K562 (cell line): ENCODE results near the gene DPP8. TPM values are rescaled to one million over a fixed set of nuclear protein-coding genes. Genes with fewer than 3 reads are reported as not detected.

Source experiments
- BRD9 ChIP-seq: fragments of 450-650 bp; IDR thresholded peaks from 2 replicates; pipeline ENCODE4 v1.6.1; 2018; ENCODE audit warnings: low read depth; ENCODE audit not compliant: partially characterized antibody
- C11orf30 ChIP-seq: fragments of 450-650 bp; IDR thresholded peaks from 2 replicates; pipeline ENCODE4 v1.6.1; 2016; ENCODE audit warnings: low read depth, mild to moderate bottlenecking
- CHD2 ChIP-seq: IDR thresholded peaks from 2 replicates; pipeline ENCODE4 v1.6.1; 2011; ENCODE audit warnings: low read depth, low read length
- CTCFL ChIP-seq: IDR thresholded peaks from 2 replicates; pipeline ENCODE4 v1.6.1; 2011; ENCODE audit warnings: borderline replicate concordance, low read depth, mild to moderate bottlenecking, moderate library complexity, low read length; ENCODE audit not compliant: insufficient read depth, poor library complexity, severe bottlenecking
- GATAD2B ChIP-seq: fragments of 450-650 bp; IDR thresholded peaks from 2 replicates; pipeline ENCODE4 v1.6.1; 2017; ENCODE audit warnings: mild to moderate bottlenecking, borderline replicate concordance
- HMG20A ChIP-seq: fragments of 450-650 bp; formaldehyde crosslinking; conservative IDR thresholded peaks from 2 replicates; pipeline ENCODE4 v1.4.0; 2020; ENCODE audit warnings: mild to moderate bottlenecking, mixed read lengths
- HNRNPLL ChIP-seq: fragments of 200-400 bp; formaldehyde crosslinking; IDR thresholded peaks from 2 replicates; pipeline ENCODE4 v1.6.1; 2017; ENCODE audit warnings: low read length, low read depth, mild to moderate bottlenecking; ENCODE audit not compliant: poor library complexity, severe bottlenecking
- KDM1A ChIP-seq, 2 experiments: fragments of 450-650 bp; IDR thresholded peaks; 2 replicates each; pipeline ENCODE4 v1.6.1; 2016; ENCODE audit warnings: mild to moderate bottlenecking in 2 of 2
- MXI1 ChIP-seq: IDR thresholded peaks from 2 replicates; pipeline ENCODE4 v1.6.1; 2011; ENCODE audit warnings: low read depth, mild to moderate bottlenecking, improper control_type of control experiment, low read length
- MYBL2 ChIP-seq, 2 experiments: fragments of 450-650 bp in 1 of 2; sonication (generic) in 1 of 2; formaldehyde crosslinking in 1 of 2; IDR thresholded peaks; 2 replicates each; pipeline versions ENCODE4 v1.6.1 to v1.8.1; 2017 to 2022; ENCODE audit warnings: borderline replicate concordance in 1 of 2, inconsistent platforms in 1 of 2, low read depth in 1 of 2, mild to moderate bottlenecking in 1 of 2, missing genetic modification reagents in 1 of 2, moderate library complexity in 1 of 2
- POLR2AphosphoS2 ChIP-seq: IDR thresholded peaks from 2 replicates; pipeline ENCODE4 v1.6.1; 2012; ENCODE audit warnings: low read length, improper control_type of control experiment
- SNRNP70 ChIP-seq: fragments of 200-400 bp; formaldehyde crosslinking; optimal IDR thresholded peaks from 2 replicates; pipeline ENCODE3; 2017; ENCODE audit warnings: low read depth, low read length
- ZBTB26 ChIP-seq: fragments of 450-650 bp; formaldehyde crosslinking; IDR thresholded peaks from 2 replicates; pipeline ENCODE4 v1.4.0; 2022; ENCODE audit warnings: missing genetic modification characterization
- ZKSCAN3 ChIP-seq: fragments of 250-450 bp; sonication (Bioruptor Pico); IDR thresholded peaks from 2 replicates; pipeline ENCODE4 v1.4.0; 2020
- ZZZ3 ChIP-seq: fragments of 450-650 bp; IDR thresholded peaks from 2 replicates; pipeline ENCODE4 v1.6.1; 2016; ENCODE audit warnings: antibody characterized with exemption, mild to moderate bottlenecking, moderate library complexity
- polyA plus RNA-seq, 8 experiments: library from polyadenylated mRNA; depleted of rRNA in 4 of 8; stranded (reverse) in 5 of 8; unstranded in 3 of 8; fragments of >200 nt; fragmentation: Nextera tagmentation in 2 of 8; fragmentation: Illumina TruSeq in 1 of 8; extraction: Ambion mirVana in 2 of 8; extraction: Trizol in 1 of 8; gene quantifications; 2 replicates each; pipeline versions ENCODE4 v1.2.1 to v1.2.3, GENCODE V29; 2011 to 2014; ENCODE audit warnings: inconsistent platforms in 1 of 8, missing spikeins in 1 of 8
- total RNA-seq, 7 experiments: library from RNA; depleted of rRNA in 6 of 7; stranded (reverse); fragments of >200 nt in 6 of 7; fragmentation: Illumina TruSeq in 2 of 7; extraction: Trizol in 2 of 7; gene quantifications; 2 replicates each; pipeline versions ENCODE4 v1.2.1 to v1.2.3, GENCODE V29; 2011 to 2021; ENCODE audit warnings: low replicate concordance in 1 of 7
- TF ChIP-seq, protein P1 (sequence below): fragments of 450-650 bp; IDR thresholded peaks from 2 replicates; pipeline ENCODE4 v1.6.1; 2018; ENCODE audit not compliant: partially characterized antibody
- TF ChIP-seq, protein P2 (sequence below): fragments of 450-650 bp; formaldehyde crosslinking; IDR thresholded peaks from 2 replicates; pipeline ENCODE4 v1.4.0; 2020; ENCODE audit warnings: mild to moderate bottlenecking
- TF ChIP-seq, protein P3 (sequence below): fragments of 450-650 bp; formaldehyde crosslinking; IDR thresholded peaks from 2 replicates; pipeline ENCODE4 v1.4.0; 2022; ENCODE audit warnings: mild to moderate bottlenecking, moderate library complexity

DPP8 gene
- total and polyA plus RNA-seq, 9 of the 15 experiments (the other 6 are each of a cell fraction or from before 2014, with no cell fraction given) = 5.5 to 36.7 (median 20.7) TPM

DNA sequence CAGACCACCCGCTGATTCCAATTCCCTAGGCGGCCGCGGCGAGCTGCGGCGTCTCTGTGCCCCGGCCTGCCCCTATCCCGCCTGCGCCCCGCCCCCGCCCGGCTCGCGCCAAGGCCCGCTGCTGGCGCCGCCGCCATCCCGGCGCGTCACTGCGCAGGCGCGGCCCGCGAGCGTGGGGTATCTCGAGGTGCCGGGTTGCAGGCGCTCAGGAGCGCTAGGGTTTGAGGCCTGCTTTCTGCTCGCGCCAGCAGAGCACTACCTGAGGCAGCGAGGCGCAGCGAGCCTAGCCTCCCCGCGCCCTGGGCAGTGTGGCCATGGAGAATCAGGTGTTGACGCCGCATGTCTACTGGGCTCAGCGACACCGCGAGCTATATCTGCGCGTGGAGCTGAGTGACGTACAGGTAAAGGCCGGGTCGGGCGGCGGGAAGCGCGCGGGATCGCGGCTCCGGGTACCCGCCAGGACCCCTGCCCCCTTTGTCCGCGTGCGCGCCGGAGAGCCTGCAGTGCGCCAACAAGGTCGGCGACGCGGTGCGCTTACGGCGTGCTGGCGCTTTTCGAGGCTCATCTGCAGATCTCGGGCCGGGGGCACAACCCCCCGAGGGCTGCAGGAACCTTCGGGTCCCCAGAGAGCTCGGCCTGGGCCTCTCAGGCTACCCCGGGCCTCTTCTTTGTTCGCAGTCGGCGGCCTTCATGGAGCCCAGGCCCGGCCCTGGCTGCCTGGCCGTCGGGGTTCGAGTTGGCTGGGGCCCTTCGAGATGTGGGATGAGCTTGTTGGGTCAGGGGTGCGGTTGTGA is 13.0 kb upstream of the DPP8 start, which contains the start of gene HACD3 (continued):
- TF ChIP-seq, protein P1, sequence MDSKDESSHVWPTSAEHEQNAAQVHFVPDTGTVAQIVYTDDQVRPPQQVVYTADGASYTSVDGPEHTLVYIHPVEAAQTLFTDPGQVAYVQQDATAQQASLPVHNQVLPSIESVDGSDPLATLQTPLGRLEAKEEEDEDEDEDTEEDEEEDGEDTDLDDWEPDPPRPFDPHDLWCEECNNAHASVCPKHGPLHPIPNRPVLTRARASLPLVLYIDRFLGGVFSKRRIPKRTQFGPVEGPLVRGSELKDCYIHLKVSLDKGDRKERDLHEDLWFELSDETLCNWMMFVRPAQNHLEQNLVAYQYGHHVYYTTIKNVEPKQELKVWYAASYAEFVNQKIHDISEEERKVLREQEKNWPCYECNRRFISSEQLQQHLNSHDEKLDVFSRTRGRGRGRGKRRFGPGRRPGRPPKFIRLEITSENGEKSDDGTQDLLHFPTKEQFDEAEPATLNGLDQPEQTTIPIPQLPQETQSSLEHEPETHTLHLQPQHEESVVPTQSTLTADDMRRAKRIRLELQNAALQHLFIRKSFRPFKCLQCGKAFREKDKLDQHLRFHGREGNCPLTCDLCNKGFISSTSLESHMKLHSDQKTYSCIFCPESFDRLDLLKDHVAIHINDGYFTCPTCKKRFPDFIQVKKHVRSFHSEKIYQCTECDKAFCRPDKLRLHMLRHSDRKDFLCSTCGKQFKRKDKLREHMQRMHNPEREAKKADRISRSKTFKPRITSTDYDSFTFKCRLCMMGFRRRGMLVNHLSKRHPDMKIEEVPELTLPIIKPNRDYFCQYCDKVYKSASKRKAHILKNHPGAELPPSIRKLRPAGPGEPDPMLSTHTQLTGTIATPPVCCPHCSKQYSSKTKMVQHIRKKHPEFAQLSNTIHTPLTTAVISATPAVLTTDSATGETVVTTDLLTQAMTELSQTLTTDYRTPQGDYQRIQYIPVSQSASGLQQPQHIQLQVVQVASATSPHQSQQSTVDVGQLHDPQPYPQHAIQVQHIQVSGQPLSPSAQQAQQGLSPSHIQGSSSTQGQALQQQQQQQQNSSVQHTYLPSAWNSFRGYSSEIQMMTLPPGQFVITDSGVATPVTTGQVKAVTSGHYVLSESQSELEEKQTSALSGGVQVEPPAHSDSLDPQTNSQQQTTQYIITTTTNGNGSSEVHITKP = no peak
- TF ChIP-seq ZKSCAN3 (CRISPR knock-in tag) (no peak), POLR2AphosphoS2 (no peak), HMG20A (CRISPR knock-in tag) (no peak), C11orf30 (no peak), ZZZ3 (no peak), SNRNP70 (no peak), BRD9 (no peak), CTCFL (no peak), ZBTB26 (CRISPR knock-in tag) (no peak), GATAD2B (0 out of 2 replicates have a peak, but pooled peaks have one; percentile 55), MXI1 (no peak), HNRNPLL (no peak), MYBL2 (IDR thresholded peaks at IDR 0.05; ENCODE audit: low read depth) (no peak), MYBL2 (CRISPR knock-in tag; IDR thresholded peaks at IDR 0.05; ENCODE audit: borderline replicate concordance) (no peak), KDM1A (IDR thresholded peaks at IDR 0.05) (peak in 1 of 2 experiments; percentile 51; a peak in 1 of 4 replicates), CHD2 (peak; percentile 31)
- TF ChIP-seq, protein P2, sequence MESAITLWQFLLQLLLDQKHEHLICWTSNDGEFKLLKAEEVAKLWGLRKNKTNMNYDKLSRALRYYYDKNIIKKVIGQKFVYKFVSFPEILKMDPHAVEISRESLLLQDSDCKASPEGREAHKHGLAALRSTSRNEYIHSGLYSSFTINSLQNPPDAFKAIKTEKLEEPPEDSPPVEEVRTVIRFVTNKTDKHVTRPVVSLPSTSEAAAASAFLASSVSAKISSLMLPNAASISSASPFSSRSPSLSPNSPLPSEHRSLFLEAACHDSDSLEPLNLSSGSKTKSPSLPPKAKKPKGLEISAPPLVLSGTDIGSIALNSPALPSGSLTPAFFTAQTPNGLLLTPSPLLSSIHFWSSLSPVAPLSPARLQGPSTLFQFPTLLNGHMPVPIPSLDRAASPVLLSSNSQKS (CRISPR knock-in tag) = no peak
- TF ChIP-seq, protein P3, sequence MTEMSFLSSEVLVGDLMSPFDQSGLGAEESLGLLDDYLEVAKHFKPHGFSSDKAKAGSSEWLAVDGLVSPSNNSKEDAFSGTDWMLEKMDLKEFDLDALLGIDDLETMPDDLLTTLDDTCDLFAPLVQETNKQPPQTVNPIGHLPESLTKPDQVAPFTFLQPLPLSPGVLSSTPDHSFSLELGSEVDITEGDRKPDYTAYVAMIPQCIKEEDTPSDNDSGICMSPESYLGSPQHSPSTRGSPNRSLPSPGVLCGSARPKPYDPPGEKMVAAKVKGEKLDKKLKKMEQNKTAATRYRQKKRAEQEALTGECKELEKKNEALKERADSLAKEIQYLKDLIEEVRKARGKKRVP (CRISPR knock-in tag) = peak; percentile 31; the same call in 1 of the 2 replicates
